Vagina (tissue), 2 donors: ENCODE results near the gene JADE3.

Source experiments
- POLR2A ChIP-seq, 2 donors: fragments of 450-650 bp; IDR thresholded peaks; one replicate each; pipeline ENCODE4 v1.6.1; 2017; ENCODE audit warnings: antibody characterized with exemption in 2 of 2, mild to moderate bottlenecking in 2 of 2, moderate library complexity in 2 of 2
- POLR2AphosphoS5 ChIP-seq, 2 donors: sonication (generic); formaldehyde crosslinking; IDR thresholded peaks; one replicate each; pipeline ENCODE4 v1.9.0; 2017; ENCODE audit warnings: antibody characterized with exemption in 2 of 2, mild to moderate bottlenecking in 2 of 2, low read depth in 1 of 2; ENCODE audit not compliant: insufficient read depth in 1 of 2
- TF ChIP-seq, protein P1 (sequence below), 3 experiments: fragments of 450-650 bp in 2 of 3; fragments of 200-600 bp in 1 of 3; sonication (generic) in 1 of 3; IDR thresholded peaks; one replicate each; pipeline ENCODE4 v1.5.1; 2017 to 2019; ENCODE audit warnings: antibody characterized with exemption in 3 of 3, mild to moderate bottlenecking in 2 of 3, moderate library complexity in 2 of 3

DNA sequence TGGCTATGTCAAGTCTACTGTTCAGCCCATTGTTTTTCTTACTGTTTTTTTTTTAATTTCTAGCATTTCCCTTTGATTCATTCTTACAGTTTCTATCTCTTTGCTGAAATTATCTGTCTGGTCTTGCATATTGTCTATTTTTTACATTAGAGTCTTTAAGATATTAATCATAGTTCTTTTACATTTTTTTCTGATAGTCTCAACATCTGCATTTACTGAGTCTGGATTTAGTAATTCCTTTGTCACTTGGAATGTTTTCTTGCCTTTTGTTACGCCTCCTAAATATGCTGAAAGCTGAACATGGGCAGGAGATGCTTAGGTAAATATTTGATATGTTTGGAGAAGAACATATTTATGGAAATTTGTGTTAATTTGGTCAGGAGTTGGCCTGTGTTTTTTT is 10.4 kb downstream of the JADE3 start:
- TF ChIP-seq, protein P1, sequence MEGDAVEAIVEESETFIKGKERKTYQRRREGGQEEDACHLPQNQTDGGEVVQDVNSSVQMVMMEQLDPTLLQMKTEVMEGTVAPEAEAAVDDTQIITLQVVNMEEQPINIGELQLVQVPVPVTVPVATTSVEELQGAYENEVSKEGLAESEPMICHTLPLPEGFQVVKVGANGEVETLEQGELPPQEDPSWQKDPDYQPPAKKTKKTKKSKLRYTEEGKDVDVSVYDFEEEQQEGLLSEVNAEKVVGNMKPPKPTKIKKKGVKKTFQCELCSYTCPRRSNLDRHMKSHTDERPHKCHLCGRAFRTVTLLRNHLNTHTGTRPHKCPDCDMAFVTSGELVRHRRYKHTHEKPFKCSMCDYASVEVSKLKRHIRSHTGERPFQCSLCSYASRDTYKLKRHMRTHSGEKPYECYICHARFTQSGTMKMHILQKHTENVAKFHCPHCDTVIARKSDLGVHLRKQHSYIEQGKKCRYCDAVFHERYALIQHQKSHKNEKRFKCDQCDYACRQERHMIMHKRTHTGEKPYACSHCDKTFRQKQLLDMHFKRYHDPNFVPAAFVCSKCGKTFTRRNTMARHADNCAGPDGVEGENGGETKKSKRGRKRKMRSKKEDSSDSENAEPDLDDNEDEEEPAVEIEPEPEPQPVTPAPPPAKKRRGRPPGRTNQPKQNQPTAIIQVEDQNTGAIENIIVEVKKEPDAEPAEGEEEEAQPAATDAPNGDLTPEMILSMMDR (IDR thresholded peaks at IDR 0.05) = no peak
- TF ChIP-seq POLR2A (IDR thresholded peaks at IDR 0.05) = no peak
- TF ChIP-seq POLR2AphosphoS5 (IDR thresholded peaks at IDR 0.05; ENCODE audit: insufficient read depth in 1 of 2, low read depth in 1 of 2) = no peak
